ENCODE data around the gene ATP1A2. TPM values are rescaled to one million over a fixed set of nuclear protein-coding genes. Genes with fewer than 3 reads are reported as not detected.

Gene ATP1A2
- total and polyA plus RNA-seq, 4 donors, result 0.09 to 1.5 (median 0.29) TPM

- no peak overlapping the region for H3K9ac ChIP-seq (ENCODE audit: low read depth in 1 of 2, low read length in 2 of 2)
- H3K4me1 ChIP-seq (ENCODE audit: control insufficient read depth in 4 of 4, insufficient read depth in 4 of 4, low read length in 3 of 4), result no peaks in the 10 kb centered on the region
- H3K4me3 ChIP-seq (ENCODE audit: low read depth in 1 of 3, low read length in 3 of 3), result no peak overlapping the region
- no peak for DNase-seq (ENCODE audit: low spot score)
- no peak for TF ChIP-seq TAF1 (conservative IDR thresholded peaks at IDR 0.05)
- no peak for TF ChIP-seq NR2F2 (IDR thresholded peaks at IDR 0.05)
- TF ChIP-seq EGR1 (IDR thresholded peaks at IDR 0.05; ENCODE audit: low read depth in 2 of 2), result no peak
- TF ChIP-seq, protein P1, sequence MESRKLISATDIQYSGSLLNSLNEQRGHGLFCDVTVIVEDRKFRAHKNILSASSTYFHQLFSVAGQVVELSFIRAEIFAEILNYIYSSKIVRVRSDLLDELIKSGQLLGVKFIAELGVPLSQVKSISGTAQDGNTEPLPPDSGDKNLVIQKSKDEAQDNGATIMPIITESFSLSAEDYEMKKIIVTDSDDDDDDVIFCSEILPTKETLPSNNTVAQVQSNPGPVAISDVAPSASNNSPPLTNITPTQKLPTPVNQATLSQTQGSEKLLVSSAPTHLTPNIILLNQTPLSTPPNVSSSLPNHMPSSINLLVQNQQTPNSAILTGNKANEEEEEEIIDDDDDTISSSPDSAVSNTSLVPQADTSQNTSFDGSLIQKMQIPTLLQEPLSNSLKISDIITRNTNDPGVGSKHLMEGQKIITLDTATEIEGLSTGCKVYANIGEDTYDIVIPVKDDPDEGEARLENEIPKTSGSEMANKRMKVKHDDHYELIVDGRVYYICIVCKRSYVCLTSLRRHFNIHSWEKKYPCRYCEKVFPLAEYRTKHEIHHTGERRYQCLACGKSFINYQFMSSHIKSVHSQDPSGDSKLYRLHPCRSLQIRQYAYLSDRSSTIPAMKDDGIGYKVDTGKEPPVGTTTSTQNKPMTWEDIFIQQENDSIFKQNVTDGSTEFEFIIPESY (IDR thresholded peaks at IDR 0.05), result no peak
- TF ChIP-seq FOXA2 (IDR thresholded peaks at IDR 0.05), result no peak
- H3K9me3 ChIP-seq (ENCODE audit: control insufficient read depth in 4 of 4, low read length in 3 of 4), result no peaks in the 10 kb centered on the region
- no peaks in the 10 kb centered on the region for H3K36me3 ChIP-seq (ENCODE audit: control insufficient read depth in 4 of 4, insufficient read depth in 3 of 4, low read depth in 1 of 4, low read length in 3 of 4)
- H3K27me3 ChIP-seq (ENCODE audit: control insufficient read depth in 4 of 4, insufficient read depth in 4 of 4, low read length in 3 of 4), result peaks cover 0 to 5% (median 2%) of the 10 kb centered on the region in 4 donors
- no peak overlapping the region for H3K27ac ChIP-seq (ENCODE audit: low read depth in 1 of 2, low read length in 2 of 2)
Observed at GRCh38 chr1:160077486-160077885, 38.1 kb upstream of the ATP1A2 start.

DNA sequence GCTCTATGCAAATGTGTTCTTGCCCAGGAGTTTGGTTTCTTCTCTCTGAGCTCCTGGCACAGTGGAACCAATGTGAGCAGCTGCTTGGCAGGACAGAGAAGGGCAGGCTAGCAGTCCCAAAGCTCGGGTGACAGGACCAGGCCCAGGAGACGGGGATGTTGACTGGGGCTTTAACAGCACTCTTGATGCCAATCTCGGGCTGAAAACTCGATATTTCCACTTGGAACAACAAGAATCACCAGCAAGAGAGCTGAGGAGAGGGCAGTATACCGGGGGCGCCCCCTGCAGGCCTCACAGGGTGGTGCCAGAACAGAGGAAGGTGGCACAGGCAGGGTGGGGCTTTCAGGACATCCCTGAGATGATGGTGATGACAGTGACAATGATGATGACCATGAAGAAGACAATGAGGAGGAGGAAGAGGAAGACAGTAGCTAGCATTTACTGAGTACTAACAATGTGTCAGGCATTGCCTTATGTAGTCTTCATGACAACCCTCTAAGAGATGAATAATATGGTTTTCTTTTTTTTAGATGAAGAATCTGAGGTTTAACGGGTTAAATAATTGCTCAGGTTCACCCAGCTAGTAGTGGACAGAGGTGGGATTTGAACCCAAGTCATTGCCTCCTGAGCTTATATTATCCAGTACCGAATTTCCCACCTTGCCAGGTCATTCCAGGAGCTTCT, 36.9 kb upstream of the ATP1A2 start:
- no peaks in the 10 kb centered on the region for H3K36me3 ChIP-seq (ENCODE audit: control insufficient read depth in 4 of 4, insufficient read depth in 3 of 4, low read depth in 1 of 4, low read length in 3 of 4)
- H3K9me3 ChIP-seq (ENCODE audit: control insufficient read depth in 4 of 4, low read length in 3 of 4), result no peaks in the 10 kb centered on the region
- H3K27ac ChIP-seq (ENCODE audit: low read depth in 1 of 2, low read length in 2 of 2), result no peak overlapping the region
- TF ChIP-seq, protein P2, sequence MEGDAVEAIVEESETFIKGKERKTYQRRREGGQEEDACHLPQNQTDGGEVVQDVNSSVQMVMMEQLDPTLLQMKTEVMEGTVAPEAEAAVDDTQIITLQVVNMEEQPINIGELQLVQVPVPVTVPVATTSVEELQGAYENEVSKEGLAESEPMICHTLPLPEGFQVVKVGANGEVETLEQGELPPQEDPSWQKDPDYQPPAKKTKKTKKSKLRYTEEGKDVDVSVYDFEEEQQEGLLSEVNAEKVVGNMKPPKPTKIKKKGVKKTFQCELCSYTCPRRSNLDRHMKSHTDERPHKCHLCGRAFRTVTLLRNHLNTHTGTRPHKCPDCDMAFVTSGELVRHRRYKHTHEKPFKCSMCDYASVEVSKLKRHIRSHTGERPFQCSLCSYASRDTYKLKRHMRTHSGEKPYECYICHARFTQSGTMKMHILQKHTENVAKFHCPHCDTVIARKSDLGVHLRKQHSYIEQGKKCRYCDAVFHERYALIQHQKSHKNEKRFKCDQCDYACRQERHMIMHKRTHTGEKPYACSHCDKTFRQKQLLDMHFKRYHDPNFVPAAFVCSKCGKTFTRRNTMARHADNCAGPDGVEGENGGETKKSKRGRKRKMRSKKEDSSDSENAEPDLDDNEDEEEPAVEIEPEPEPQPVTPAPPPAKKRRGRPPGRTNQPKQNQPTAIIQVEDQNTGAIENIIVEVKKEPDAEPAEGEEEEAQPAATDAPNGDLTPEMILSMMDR (IDR thresholded peaks at IDR 0.05; ENCODE audit: low read depth, low read length, missing input control), result peak; percentile 54
- peak; percentile 61 to 78 for TF ChIP-seq RAD21 (IDR thresholded peaks at IDR 0.05)
- TF ChIP-seq HNF4A (conservative IDR thresholded peaks at IDR 0.05), result no peak
- no peak for TF ChIP-seq FOXA2 (IDR thresholded peaks at IDR 0.05)
- DNase-seq (ENCODE audit: low spot score), result peak; percentile 62
- 21% methylated on average over 8 of the region's 8 CpGs for WGBS
- H3K4me3 ChIP-seq (ENCODE audit: low read depth in 1 of 3, low read length in 3 of 3), result no peak overlapping the region
- peaks cover 0 to 8% (median 3%) of the 10 kb centered on the region in 4 donors for H3K27me3 ChIP-seq (ENCODE audit: control insufficient read depth in 4 of 4, insufficient read depth in 4 of 4, low read length in 3 of 4)
- H3K9ac ChIP-seq (ENCODE audit: low read depth in 1 of 2, low read length in 2 of 2), result no peak overlapping the region
- H3K4me1 ChIP-seq (ENCODE audit: control insufficient read depth in 4 of 4, insufficient read depth in 4 of 4, low read length in 3 of 4), result peaks cover 0 to under 1% (median under 1%) of the 10 kb centered on the region in 4 donors

- Histone ChIP-seq H3K4me1 (ENCODE audit: control insufficient read depth in 4 of 4, insufficient read depth in 4 of 4, low read length in 3 of 4) (peaks cover 0 to 9% (median 5%) of the 10 kb centered on the region in 4 donors), H3K4me3 (ENCODE audit: low read depth in 1 of 3, low read length in 3 of 3) (no peak overlapping the region), H3K9me3 (ENCODE audit: control insufficient read depth in 4 of 4, low read length in 3 of 4) (no peaks in the 10 kb centered on the region), H3K9ac (ENCODE audit: low read depth in 1 of 2, low read length in 2 of 2) (no peak overlapping the region), H3K36me3 (ENCODE audit: control insufficient read depth in 4 of 4, insufficient read depth in 3 of 4, low read depth in 1 of 4, low read length in 3 of 4) (no peaks in the 10 kb centered on the region), H3K27me3 (ENCODE audit: control insufficient read depth in 4 of 4, insufficient read depth in 4 of 4, low read length in 3 of 4) (peaks cover 0 to 8% (median 3%) of the 10 kb centered on the region in 4 donors), H3K27ac (ENCODE audit: low read depth in 1 of 2, low read length in 2 of 2) (no peak overlapping the region)
- TF ChIP-seq, protein P3, sequence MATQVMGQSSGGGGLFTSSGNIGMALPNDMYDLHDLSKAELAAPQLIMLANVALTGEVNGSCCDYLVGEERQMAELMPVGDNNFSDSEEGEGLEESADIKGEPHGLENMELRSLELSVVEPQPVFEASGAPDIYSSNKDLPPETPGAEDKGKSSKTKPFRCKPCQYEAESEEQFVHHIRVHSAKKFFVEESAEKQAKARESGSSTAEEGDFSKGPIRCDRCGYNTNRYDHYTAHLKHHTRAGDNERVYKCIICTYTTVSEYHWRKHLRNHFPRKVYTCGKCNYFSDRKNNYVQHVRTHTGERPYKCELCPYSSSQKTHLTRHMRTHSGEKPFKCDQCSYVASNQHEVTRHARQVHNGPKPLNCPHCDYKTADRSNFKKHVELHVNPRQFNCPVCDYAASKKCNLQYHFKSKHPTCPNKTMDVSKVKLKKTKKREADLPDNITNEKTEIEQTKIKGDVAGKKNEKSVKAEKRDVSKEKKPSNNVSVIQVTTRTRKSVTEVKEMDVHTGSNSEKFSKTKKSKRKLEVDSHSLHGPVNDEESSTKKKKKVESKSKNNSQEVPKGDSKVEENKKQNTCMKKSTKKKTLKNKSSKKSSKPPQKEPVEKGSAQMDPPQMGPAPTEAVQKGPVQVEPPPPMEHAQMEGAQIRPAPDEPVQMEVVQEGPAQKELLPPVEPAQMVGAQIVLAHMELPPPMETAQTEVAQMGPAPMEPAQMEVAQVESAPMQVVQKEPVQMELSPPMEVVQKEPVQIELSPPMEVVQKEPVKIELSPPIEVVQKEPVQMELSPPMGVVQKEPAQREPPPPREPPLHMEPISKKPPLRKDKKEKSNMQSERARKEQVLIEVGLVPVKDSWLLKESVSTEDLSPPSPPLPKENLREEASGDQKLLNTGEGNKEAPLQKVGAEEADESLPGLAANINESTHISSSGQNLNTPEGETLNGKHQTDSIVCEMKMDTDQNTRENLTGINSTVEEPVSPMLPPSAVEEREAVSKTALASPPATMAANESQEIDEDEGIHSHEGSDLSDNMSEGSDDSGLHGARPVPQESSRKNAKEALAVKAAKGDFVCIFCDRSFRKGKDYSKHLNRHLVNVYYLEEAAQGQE (IDR thresholded peaks at IDR 0.05), result no peak
- TF ChIP-seq TAF1 (conservative IDR thresholded peaks at IDR 0.05), result no peak
- TF ChIP-seq EGR1 (IDR thresholded peaks at IDR 0.05; ENCODE audit: low read depth in 2 of 2), result no peak
- no peak for TF ChIP-seq RXRA (IDR thresholded peaks at IDR 0.05)
- no peak for TF ChIP-seq JUND (IDR thresholded peaks at IDR 0.05)
- TF ChIP-seq, protein P2 (IDR thresholded peaks at IDR 0.05; ENCODE audit: low read depth, low read length, missing input control), result no peak
- TF ChIP-seq FOXA1 (IDR thresholded peaks at IDR 0.05), result no peak
- TF ChIP-seq GABPA (IDR thresholded peaks at IDR 0.05 in 1 of 2, conservative IDR thresholded peaks at IDR 0.05 in 1 of 2), result no peak
- no peak for TF ChIP-seq FOXA2 (IDR thresholded peaks at IDR 0.05)
- TF ChIP-seq SP1 (IDR thresholded peaks at IDR 0.05), result no peak
- TF ChIP-seq, protein P1 (IDR thresholded peaks at IDR 0.05), result no peak
- 64% methylated on average over 4 of the region's 4 CpGs for WGBS
- DNase-seq (ENCODE audit: low spot score), result no peak
Observed at GRCh38 chr1:160079448-160079847, 36.1 kb upstream of the ATP1A2 start.
